ENCODE data around the gene WNT5B.

DNA sequence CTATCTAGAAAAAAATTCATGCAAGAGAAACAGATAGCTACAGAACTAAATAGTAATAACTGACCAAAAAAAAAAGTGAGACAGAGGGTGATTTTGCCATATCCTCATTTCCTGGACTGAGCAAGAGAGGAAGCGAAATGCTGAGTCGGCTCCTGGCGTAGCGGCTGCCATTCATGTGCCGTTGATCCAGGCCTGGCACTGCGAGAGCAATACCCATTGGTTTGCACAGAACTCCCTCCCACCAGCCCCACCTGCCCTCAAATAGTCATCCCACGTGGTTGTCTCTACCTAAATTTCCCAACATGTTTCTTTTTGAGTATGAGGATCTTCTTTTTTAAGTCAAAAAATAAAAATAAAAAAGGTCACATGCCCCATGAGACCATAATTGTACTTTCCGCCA lies 9.4 kb upstream of the WNT5B start:
- TF ChIP-seq, protein P1, sequence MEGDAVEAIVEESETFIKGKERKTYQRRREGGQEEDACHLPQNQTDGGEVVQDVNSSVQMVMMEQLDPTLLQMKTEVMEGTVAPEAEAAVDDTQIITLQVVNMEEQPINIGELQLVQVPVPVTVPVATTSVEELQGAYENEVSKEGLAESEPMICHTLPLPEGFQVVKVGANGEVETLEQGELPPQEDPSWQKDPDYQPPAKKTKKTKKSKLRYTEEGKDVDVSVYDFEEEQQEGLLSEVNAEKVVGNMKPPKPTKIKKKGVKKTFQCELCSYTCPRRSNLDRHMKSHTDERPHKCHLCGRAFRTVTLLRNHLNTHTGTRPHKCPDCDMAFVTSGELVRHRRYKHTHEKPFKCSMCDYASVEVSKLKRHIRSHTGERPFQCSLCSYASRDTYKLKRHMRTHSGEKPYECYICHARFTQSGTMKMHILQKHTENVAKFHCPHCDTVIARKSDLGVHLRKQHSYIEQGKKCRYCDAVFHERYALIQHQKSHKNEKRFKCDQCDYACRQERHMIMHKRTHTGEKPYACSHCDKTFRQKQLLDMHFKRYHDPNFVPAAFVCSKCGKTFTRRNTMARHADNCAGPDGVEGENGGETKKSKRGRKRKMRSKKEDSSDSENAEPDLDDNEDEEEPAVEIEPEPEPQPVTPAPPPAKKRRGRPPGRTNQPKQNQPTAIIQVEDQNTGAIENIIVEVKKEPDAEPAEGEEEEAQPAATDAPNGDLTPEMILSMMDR (IDR thresholded peaks at IDR 0.05): no peak
- TF ChIP-seq POLR2A (IDR thresholded peaks at IDR 0.05): no peak

Data from Peyer's patch (tissue), 4 donors.